H1 (cell line): ENCODE data around the gene SYNGR4. TPM values are rescaled to one million over a fixed set of nuclear protein-coding genes. Genes with fewer than 3 reads are reported as not detected.

Experiments
- CTCF ChIA-PET: fragments of 300-600 bp; sonication (Branson Sonifier 250); formaldehyde crosslinking; loops from one replicate; lab custom pipeline; 2021; ENCODE audit not compliant: partially characterized antibody; lab: Charles Lee
- POLR2A ChIA-PET: fragments of 300-600 bp; sonication (Branson Sonifier 250); formaldehyde crosslinking; loops from one replicate; lab custom pipeline; 2021; ENCODE audit warnings: inconsistent platforms; ENCODE audit not compliant: partially characterized antibody; lab: Charles Lee
- DNase-seq, 2 experiments: peaks; one replicate each; pipeline versions ENCODE4 v3.0.0 to v3.0.0-alpha.2; 2010 to 2022; ENCODE audit warnings: low spot score in 2 of 2, low read depth in 1 of 2, mixed read lengths in 1 of 2
- FAIRE-seq: peaks from 2 replicates; lab custom pipeline; 2011; peaks lifted over from hg19 to GRCh38; lab: Jason Lieb, UNC
- H2AFZ ChIP-seq: 2 replicates; pipeline ENCODE4 v1.8.1; 2012; ENCODE audit warnings: low read length, inconsistent platforms
- H2AK5ac ChIP-seq: 2 replicates; pipeline ENCODE4 v1.6.1; 2013; ENCODE audit warnings: low read depth, low read length
- H2BK120ac ChIP-seq: replicated peaks from 2 replicates; pipeline ENCODE3; 2013; ENCODE audit warnings: low read depth, low read length, inconsistent platforms
- H2BK12ac ChIP-seq: 2 replicates; pipeline ENCODE4 v1.6.1; 2013; ENCODE audit warnings: low read depth, low read length
- H2BK15ac ChIP-seq: 2 replicates; pipeline ENCODE4 v1.6.1; 2013; ENCODE audit warnings: low read length
- H2BK20ac ChIP-seq: 2 replicates; pipeline ENCODE4 v1.6.1; 2013; ENCODE audit warnings: low read length
- H2BK5ac ChIP-seq: 2 replicates; pipeline ENCODE4 v1.6.1; 2013; ENCODE audit warnings: low read depth, low read length
- H3K14ac ChIP-seq: 2 replicates; pipeline ENCODE4 v1.6.1; 2013; ENCODE audit warnings: inconsistent platforms; ENCODE audit not compliant: insufficient read length
- H3K18ac ChIP-seq: 2 replicates; pipeline ENCODE4 v1.6.1; 2013; ENCODE audit warnings: low read length; ENCODE audit errors: extremely low read depth
- H3K23ac ChIP-seq: 2 replicates; pipeline ENCODE4 v1.6.1; 2013; ENCODE audit warnings: inconsistent platforms; ENCODE audit not compliant: insufficient read length
- H3K23me2 ChIP-seq: 2 replicates; pipeline ENCODE4 v1.6.1; 2013; ENCODE audit warnings: low read depth, low read length
- H3K27ac ChIP-seq: 2 replicates; pipeline ENCODE4 v1.6.1; 2011; ENCODE audit warnings: low read depth, low read length, inconsistent platforms
- H3K27me3 ChIP-seq, 4 experiments: replicated peaks in 1 of 4; 1 replicate in 1 of 4; 2 replicates in 3 of 4; pipeline versions ENCODE4 v1.6.1 to v1.8.1; 2011 to 2013; ENCODE audit warnings: low read length in 3 of 4, mild to moderate bottlenecking in 3 of 4, inconsistent platforms in 2 of 4, mixed read lengths in 2 of 4, moderate library complexity in 1 of 4; ENCODE audit not compliant: control insufficient read depth in 3 of 4, insufficient read depth in 3 of 4; ENCODE audit errors: extremely low read depth in 1 of 4
- H3K36me3 ChIP-seq, 4 experiments: 2 replicates each; pipeline versions ENCODE4 v1.6.1 to v1.8.1; 2011 to 2013; ENCODE audit warnings: mild to moderate bottlenecking in 4 of 4, low read length in 3 of 4, moderate library complexity in 2 of 4, control low read depth in 1 of 4, inconsistent platforms in 1 of 4; ENCODE audit not compliant: insufficient read depth in 4 of 4, control insufficient read depth in 2 of 4
- H3K4ac ChIP-seq: replicated peaks from 2 replicates; pipeline ENCODE3; 2013; ENCODE audit warnings: low read length, low read depth, mixed read lengths, inconsistent platforms; ENCODE audit not compliant: insufficient read length
- H3K4me1 ChIP-seq, 4 experiments: replicated peaks in 1 of 4; 1 replicate in 1 of 4; 2 replicates in 3 of 4; pipeline versions ENCODE4 v1.6.1 to v1.8.1; 2011 to 2013; ENCODE audit warnings: low read length in 3 of 4, inconsistent platforms in 2 of 4, mixed read lengths in 1 of 4; ENCODE audit not compliant: insufficient read depth in 4 of 4, control insufficient read depth in 3 of 4
- H3K4me2 ChIP-seq, 2 experiments: 2 replicates each; pipeline versions ENCODE4 v1.6.1 to v1.8.1; 2011 to 2013; ENCODE audit warnings: low read depth in 2 of 2, low read length in 2 of 2, control low read depth in 1 of 2, inconsistent platforms in 1 of 2, mild to moderate bottlenecking in 1 of 2; ENCODE audit not compliant: insufficient read depth in 1 of 2
- H3K4me3 ChIP-seq, 4 experiments: fragments of 200-600, 300-600 bp in 1 of 4; sonication (generic), shearing (Covaris generic), sonication (Bioruptor Twin) in 1 of 4; 2 replicates each; pipeline versions ENCODE4 v1.5.1 to v1.8.1; 2011 to 2016; ENCODE audit warnings: low read length in 4 of 4, low read depth in 3 of 4, control low read depth in 2 of 4, inconsistent platforms in 2 of 4, mild to moderate bottlenecking in 2 of 4, mixed read lengths in 1 of 4, moderate library complexity in 1 of 4; ENCODE audit not compliant: insufficient read depth in 2 of 4; ENCODE audit errors: extremely low read depth in 1 of 4
- H3K56ac ChIP-seq: replicated peaks from 2 replicates; pipeline ENCODE3; 2013; ENCODE audit warnings: low read depth, mild to moderate bottlenecking, mixed read lengths, low read length, inconsistent platforms; ENCODE audit not compliant: insufficient read length
- H3K79me1 ChIP-seq: 2 replicates; pipeline ENCODE4 v1.6.1; 2013; ENCODE audit warnings: low read depth, low read length, control low read depth
- H3K79me2 ChIP-seq, 2 experiments: 2 replicates each; pipeline versions ENCODE4 v1.6.1 to v1.8.1; 2012 to 2013; ENCODE audit warnings: low read length in 2 of 2, mild to moderate bottlenecking in 2 of 2, inconsistent platforms in 1 of 2; ENCODE audit not compliant: insufficient read depth in 2 of 2, control insufficient read depth in 1 of 2
- H3K9ac ChIP-seq, 4 experiments: replicated peaks in 1 of 4; 1 replicate in 1 of 4; 2 replicates in 3 of 4; pipeline versions ENCODE4 v1.6.1 to v1.8.1; 2011 to 2013; ENCODE audit warnings: low read depth in 3 of 4, low read length in 3 of 4, control low read depth in 2 of 4, mild to moderate bottlenecking in 2 of 4, moderate library complexity in 2 of 4, inconsistent platforms in 1 of 4; ENCODE audit errors: extremely low read depth in 1 of 4
- H3K9me3 ChIP-seq, 2 experiments: 2 replicates each; pipeline versions ENCODE4 v1.6.1 to v1.8.1; 2012 to 2013; ENCODE audit warnings: mild to moderate bottlenecking in 2 of 2, moderate library complexity in 2 of 2, control low read depth in 1 of 2, inconsistent platforms in 1 of 2, low read depth in 1 of 2, low read length in 1 of 2, mixed read lengths in 1 of 2; ENCODE audit not compliant: insufficient read depth in 2 of 2
- H4K20me1 ChIP-seq, 2 experiments: replicated peaks in 1 of 2; 2 replicates each; pipeline versions ENCODE3 to v1.8.1; 2011 to 2013; ENCODE audit warnings: inconsistent platforms in 2 of 2, low read length in 2 of 2, mild to moderate bottlenecking in 1 of 2; ENCODE audit not compliant: insufficient read depth in 2 of 2, control insufficient read depth in 1 of 2
- H4K5ac ChIP-seq: 2 replicates; pipeline ENCODE4 v1.6.1; 2013; ENCODE audit warnings: low read length, low read depth, mixed read lengths, inconsistent platforms; ENCODE audit not compliant: insufficient read length
- H4K8ac ChIP-seq: 2 replicates; pipeline ENCODE4 v1.8.0; 2013; ENCODE audit warnings: mild to moderate bottlenecking, moderate library complexity, low read length, inconsistent platforms; ENCODE audit not compliant: insufficient read depth; ENCODE audit errors: extremely low read depth
- H4K91ac ChIP-seq: replicated peaks from 2 replicates; pipeline ENCODE3; 2013; ENCODE audit warnings: low read length, mixed read lengths, inconsistent platforms; ENCODE audit not compliant: insufficient read length
- BCL11A ChIP-seq, 2 experiments: IDR thresholded peaks; one replicate each; pipeline ENCODE4 v1.6.1; 2011; ENCODE audit warnings: low read depth in 2 of 2, low read length in 2 of 2, mild to moderate bottlenecking in 2 of 2
- CTCF ChIP-seq, 3 experiments: IDR thresholded peaks; 1 replicate in 2 of 3; 2 replicates in 1 of 3; pipeline versions ENCODE4 v1.5.1 to v1.6.1; 2011; ENCODE audit warnings: low read length in 3 of 3, mild to moderate bottlenecking in 3 of 3, inconsistent platforms in 2 of 3, low read depth in 1 of 3, moderate library complexity in 1 of 3; ENCODE audit not compliant: insufficient read depth in 1 of 3; ENCODE audit errors: control extremely low read depth in 1 of 3
- GTF2F1 ChIP-seq: IDR thresholded peaks from 2 replicates; pipeline ENCODE4 v1.6.1; 2012; ENCODE audit warnings: low read depth, low read length, improper control_type of control experiment, borderline replicate concordance
- HDAC2 ChIP-seq, 2 experiments: fragments of 300-600 bp in 1 of 2; sonication (generic) in 1 of 2; IDR thresholded peaks; 2 replicates each; pipeline ENCODE4 v1.6.1; 2011 to 2012; ENCODE audit warnings: low read depth in 2 of 2, low read length in 2 of 2, mild to moderate bottlenecking in 2 of 2, moderate library complexity in 2 of 2, borderline replicate concordance in 1 of 2, inconsistent platforms in 1 of 2
- HDAC6 ChIP-seq: IDR thresholded peaks from one replicate; pipeline ENCODE4 v1.7.1; 2012; ENCODE audit warnings: low read depth, mild to moderate bottlenecking, inconsistent platforms, low read length, moderate library complexity
- POLR2A ChIP-seq, 2 experiments: IDR thresholded peaks; 1 replicate in 1 of 2; 2 replicates in 1 of 2; pipeline ENCODE4 v1.6.1; 2011; ENCODE audit warnings: low read depth in 2 of 2, low read length in 2 of 2, mild to moderate bottlenecking in 2 of 2; ENCODE audit errors: control extremely low read depth in 1 of 2
- RAD21 ChIP-seq, 2 experiments: IDR thresholded peaks in 1 of 2; conservative IDR thresholded peaks in 1 of 2; 2 replicates each; pipeline ENCODE4 v1.6.1; 2011; ENCODE audit warnings: low read depth in 2 of 2, low read length in 2 of 2, improper control_type of control experiment in 1 of 2, inconsistent platforms in 1 of 2, mild to moderate bottlenecking in 1 of 2, moderate library complexity in 1 of 2
- RXRA ChIP-seq: IDR thresholded peaks from 2 replicates; pipeline ENCODE4 v1.6.1; 2011; ENCODE audit warnings: low read depth, mild to moderate bottlenecking, low read length, moderate library complexity; ENCODE audit not compliant: insufficient read depth
- SP1 ChIP-seq: IDR thresholded peaks from 2 replicates; pipeline ENCODE4 v1.6.1; 2011; ENCODE audit warnings: low read depth, low read length
- TAF1 ChIP-seq: IDR thresholded peaks from 2 replicates; pipeline ENCODE4 v1.6.1; 2011; ENCODE audit warnings: mild to moderate bottlenecking, low read depth, low read length
- TAF7 ChIP-seq: optimal IDR thresholded peaks from 2 replicates; pipeline ENCODE3; 2011; ENCODE audit warnings: low read depth, mild to moderate bottlenecking, inconsistent platforms, low read length, moderate library complexity, borderline replicate concordance
- WGBS, 2 experiments: shearing (Covaris generic) in 1 of 2; methylation state at CpG; one replicate each; pipeline versions ENCODE4 v1.1.6 to v1.1.7; 2013 to 2015; ENCODE audit warnings: low lambda C conversion rate in 2 of 2, mixed read lengths in 2 of 2, inconsistent platforms in 1 of 2, low coverage in 1 of 2, missing lambda C conversion rate in 1 of 2; ENCODE audit not compliant: insufficient replicate concordance in 2 of 2, insufficient coverage in 1 of 2, insufficient read length in 1 of 2; ENCODE audit errors: extremely low coverage in 1 of 2, missing lambda C conversion rate in 1 of 2; 5-methylcytosine and 5-hydroxymethylcytosine counted together
- polyA plus RNA-seq, 7 experiments: library from polyadenylated mRNA; depleted of rRNA in 3 of 7; stranded (reverse) in 5 of 7; unstranded in 2 of 7; fragments of >200 nt in 5 of 7; fragments of 200-250 nt in 2 of 7; gene quantifications; 1 replicate in 5 of 7; 2 replicates in 1 of 7; 4 replicates in 1 of 7; pipeline versions ENCODE4 v1.2.1 to v1.2.3, GENCODE V29; 2011 to 2013; ENCODE audit warnings: missing spikeins in 2 of 7, mixed read lengths in 2 of 7
- total RNA-seq: library from RNA; stranded (reverse); fragmentation: NEBNext Ultra II Directional; extraction: Animal tissue kit (Norgen Biotek cat#: 25700); gene quantifications from 2 replicates; pipeline ENCODE4 v1.2.1, GENCODE V29; 2021

Gene SYNGR4
- total and polyA plus RNA-seq, 2 of the 8 experiments (the other 6 are each of a cell fraction or from before 2014, with no cell fraction given), result 0.41 TPM; not detected in 1

- Histone ChIP-seq H2BK5ac (no peak overlapping the region), H3K4me2 (no peak overlapping the region), H3K4ac (no peak overlapping the region), H4K91ac (no peak overlapping the region), H3K79me1 (peaks cover 4% of the 10 kb centered on the region; the same call in 1 of the 2 replicates), H3K23ac (no peak overlapping the region), H2BK15ac (no peak overlapping the region), H3K9ac (no peak overlapping the region), H2BK12ac (no peak overlapping the region), H3K79me2 (peaks cover 0 to 10% of the 10 kb centered on the region in 2 experiments; a peak in 1 of 4 replicates), H3K9me3 (no peaks in the 10 kb centered on the region), H3K14ac (no peak overlapping the region), H2BK20ac (no peak overlapping the region), H3K27ac (no peak overlapping the region), H3K56ac (no peak overlapping the region), H3K4me3 (no peak overlapping the region), H3K18ac (no peak overlapping the region), H4K8ac (no peak overlapping the region), H3K27me3 (no peaks in the 10 kb centered on the region; a peak in 1 of 7 replicates), H2AFZ (no peak overlapping the region), H4K20me1 (peaks cover 1 to 7% of the 10 kb centered on the region in 2 experiments), H3K4me1 (peaks cover 0 to 4% (median 0%) of the 10 kb centered on the region in 4 experiments; a peak in 2 of 7 replicates), H2AK5ac (no peak overlapping the region), H3K36me3 (peaks cover 19 to 65% (median 49%) of the 10 kb centered on the region in 4 experiments), H3K23me2 (peaks cover 9% of the 10 kb centered on the region; the same call in 1 of the 2 replicates), H4K5ac (no peak overlapping the region), H2BK120ac (no peak overlapping the region)
- DNase-seq (no peak), FAIRE-seq (no peak)
- CTCF ChIA-PET, result interaction anchor here (0.6 kb wide), 1 partner anchor 174 kb away, joined by 4 read pairs; no protein-coding TSS in a partner anchor
- POLR2A ChIA-PET, result interaction anchor here (1.0 kb wide), 1 partner anchor 17 kb away, joined by 5 read pairs; no protein-coding TSS in a partner anchor
- WGBS, 2 experiments, result 87% methylated on average over 2 of the region's 3 CpGs; no CpG with 5 or more reads in 1 of the 2 experiments
- TF ChIP-seq HDAC2 (IDR thresholded peaks at IDR 0.05; ENCODE audit: borderline replicate concordance in 1 of 2, low read depth in 2 of 2, low read length in 2 of 2), result no peak
- TF ChIP-seq CTCF (IDR thresholded peaks at IDR 0.05; ENCODE audit: control extremely low read depth in 1 of 3, insufficient read depth in 1 of 3, low read depth in 1 of 3, low read length in 3 of 3), result no peak
- TF ChIP-seq RXRA, result no peak
- TF ChIP-seq SP1, result no peak
- TF ChIP-seq POLR2A (IDR thresholded peaks at IDR 0.05; ENCODE audit: control extremely low read depth in 1 of 2, low read depth in 2 of 2, low read length in 2 of 2), result no peak
- no peak for TF ChIP-seq HDAC6
- no peak for TF ChIP-seq BCL11A (IDR thresholded peaks at IDR 0.05; ENCODE audit: low read depth in 2 of 2, low read length in 2 of 2)
- no peak for TF ChIP-seq TAF1
- no peak for TF ChIP-seq RAD21 (IDR thresholded peaks at IDR 0.05 in 1 of 2, conservative IDR thresholded peaks at IDR 0.05 in 1 of 2; ENCODE audit: low read depth in 2 of 2, low read length in 2 of 2)
- TF ChIP-seq GTF2F1, result no peak
- no peak for TF ChIP-seq TAF7
Measured at GRCh38 chr19:48386981-48387380, 22.8 kb downstream of the SYNGR4 start.
